ENCODE data around the gene FBXO30.
A peak's percentile ranks its signal among the peaks of the same experiment; 100 is the strongest.

Gene FBXO30

DNA sequence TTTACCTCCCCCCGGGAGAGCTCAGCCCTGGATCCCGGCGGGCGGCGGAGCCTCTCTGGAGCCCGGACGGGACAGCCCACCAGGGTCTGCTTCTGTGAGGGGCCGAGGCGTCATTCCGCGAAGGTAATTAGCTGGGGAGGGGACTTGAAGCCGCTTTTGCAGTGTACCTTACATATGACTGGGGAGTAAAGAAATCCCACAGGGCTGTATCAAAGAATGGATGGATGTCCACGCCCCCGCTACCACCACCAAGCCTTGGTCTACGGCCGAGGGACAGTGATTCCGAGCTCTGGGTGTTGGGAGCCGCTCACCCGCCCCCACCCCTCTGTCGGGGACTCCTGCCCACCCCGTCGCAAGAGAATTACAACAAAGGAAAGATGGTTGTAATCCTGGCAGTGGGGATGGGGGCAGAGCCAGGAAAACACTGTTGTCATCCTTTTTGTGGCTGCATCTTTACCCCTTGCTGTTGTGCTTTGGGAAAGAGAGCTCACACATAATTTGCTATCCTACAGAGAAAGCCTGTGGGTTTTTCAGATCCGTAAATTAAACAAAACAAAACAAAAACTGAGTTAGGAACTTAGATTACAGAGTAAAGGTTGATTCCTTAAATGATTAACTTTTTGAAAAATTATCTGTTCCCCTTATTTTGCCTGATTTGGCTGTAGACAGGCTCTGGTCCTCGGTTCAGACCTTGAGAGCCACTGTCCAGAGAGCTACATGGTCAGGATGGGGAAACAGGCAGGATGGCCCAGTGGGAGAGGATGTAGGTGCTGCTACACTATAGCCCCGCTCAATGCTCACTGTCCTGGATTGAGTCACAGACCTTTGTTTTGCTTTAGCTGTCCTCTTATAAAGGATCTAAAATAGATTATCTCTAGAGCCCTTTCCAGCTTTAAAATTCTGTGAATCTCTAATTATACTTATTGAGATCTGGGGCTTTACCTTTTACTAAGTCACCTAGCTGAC lies 997 bp upstream of the FBXO30 start (continued):
- TF ChIP-seq, protein P1, sequence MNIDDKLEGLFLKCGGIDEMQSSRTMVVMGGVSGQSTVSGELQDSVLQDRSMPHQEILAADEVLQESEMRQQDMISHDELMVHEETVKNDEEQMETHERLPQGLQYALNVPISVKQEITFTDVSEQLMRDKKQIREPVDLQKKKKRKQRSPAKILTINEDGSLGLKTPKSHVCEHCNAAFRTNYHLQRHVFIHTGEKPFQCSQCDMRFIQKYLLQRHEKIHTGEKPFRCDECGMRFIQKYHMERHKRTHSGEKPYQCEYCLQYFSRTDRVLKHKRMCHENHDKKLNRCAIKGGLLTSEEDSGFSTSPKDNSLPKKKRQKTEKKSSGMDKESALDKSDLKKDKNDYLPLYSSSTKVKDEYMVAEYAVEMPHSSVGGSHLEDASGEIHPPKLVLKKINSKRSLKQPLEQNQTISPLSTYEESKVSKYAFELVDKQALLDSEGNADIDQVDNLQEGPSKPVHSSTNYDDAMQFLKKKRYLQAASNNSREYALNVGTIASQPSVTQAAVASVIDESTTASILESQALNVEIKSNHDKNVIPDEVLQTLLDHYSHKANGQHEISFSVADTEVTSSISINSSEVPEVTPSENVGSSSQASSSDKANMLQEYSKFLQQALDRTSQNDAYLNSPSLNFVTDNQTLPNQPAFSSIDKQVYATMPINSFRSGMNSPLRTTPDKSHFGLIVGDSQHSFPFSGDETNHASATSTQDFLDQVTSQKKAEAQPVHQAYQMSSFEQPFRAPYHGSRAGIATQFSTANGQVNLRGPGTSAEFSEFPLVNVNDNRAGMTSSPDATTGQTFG (tag by site-specific recombination; IDR thresholded peaks at IDR 0.05; ENCODE audit: borderline replicate concordance) = no peak
- TF ChIP-seq ZNF324 (tag by site-specific recombination; IDR thresholded peaks at IDR 0.05) = 0 out of 2 replicates have a peak, but pooled peaks have one; percentile 2
- TF ChIP-seq ZNF248 (tag by site-specific recombination; IDR thresholded peaks at IDR 0.05) = no peak
- no peak for TF ChIP-seq ZNF514 (tag by site-specific recombination; IDR thresholded peaks at IDR 0.05)
- TF ChIP-seq ZNF280C (tag by site-specific recombination; IDR thresholded peaks at IDR 0.05) = no peak
- TF ChIP-seq, protein P2, sequence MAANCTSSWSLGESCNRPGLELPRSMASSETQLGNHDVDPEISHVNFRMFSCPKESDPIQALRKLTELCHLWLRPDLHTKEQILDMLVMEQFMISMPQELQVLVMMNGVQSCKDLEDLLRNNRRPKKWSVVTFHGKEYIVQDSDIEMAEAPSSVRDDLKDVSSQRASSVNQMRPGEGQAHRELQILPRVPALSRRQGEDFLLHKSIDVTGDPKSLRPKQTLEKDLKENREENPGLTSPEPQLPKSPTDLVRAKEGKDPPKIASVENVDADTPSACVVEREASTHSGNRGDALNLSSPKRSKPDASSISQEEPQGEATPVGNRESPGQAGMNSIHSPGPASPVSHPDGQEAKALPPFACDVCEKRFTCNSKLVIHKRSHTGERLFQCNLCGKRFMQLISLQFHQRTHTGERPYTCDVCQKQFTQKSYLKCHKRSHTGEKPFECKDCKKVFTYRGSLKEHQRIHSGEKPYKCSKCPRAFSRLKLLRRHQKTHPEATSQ (tag by site-specific recombination; IDR thresholded peaks at IDR 0.05) = no peak
- TF ChIP-seq, protein P3, sequence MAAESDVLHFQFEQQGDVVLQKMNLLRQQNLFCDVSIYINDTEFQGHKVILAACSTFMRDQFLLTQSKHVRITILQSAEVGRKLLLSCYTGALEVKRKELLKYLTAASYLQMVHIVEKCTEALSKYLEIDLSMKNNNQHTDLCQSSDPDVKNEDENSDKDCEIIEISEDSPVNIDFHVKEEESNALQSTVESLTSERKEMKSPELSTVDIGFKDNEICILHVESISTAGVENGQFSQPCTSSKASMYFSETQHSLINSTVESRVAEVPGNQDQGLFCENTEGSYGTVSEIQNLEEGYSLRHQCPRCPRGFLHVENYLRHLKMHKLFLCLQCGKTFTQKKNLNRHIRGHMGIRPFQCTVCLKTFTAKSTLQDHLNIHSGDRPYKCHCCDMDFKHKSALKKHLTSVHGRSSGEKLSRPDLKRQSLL (tag by site-specific recombination; IDR thresholded peaks at IDR 0.05) = no peak
- no peak for TF ChIP-seq ZNF747 (tag by site-specific recombination; IDR thresholded peaks at IDR 0.05)
- TF ChIP-seq, protein P4, sequence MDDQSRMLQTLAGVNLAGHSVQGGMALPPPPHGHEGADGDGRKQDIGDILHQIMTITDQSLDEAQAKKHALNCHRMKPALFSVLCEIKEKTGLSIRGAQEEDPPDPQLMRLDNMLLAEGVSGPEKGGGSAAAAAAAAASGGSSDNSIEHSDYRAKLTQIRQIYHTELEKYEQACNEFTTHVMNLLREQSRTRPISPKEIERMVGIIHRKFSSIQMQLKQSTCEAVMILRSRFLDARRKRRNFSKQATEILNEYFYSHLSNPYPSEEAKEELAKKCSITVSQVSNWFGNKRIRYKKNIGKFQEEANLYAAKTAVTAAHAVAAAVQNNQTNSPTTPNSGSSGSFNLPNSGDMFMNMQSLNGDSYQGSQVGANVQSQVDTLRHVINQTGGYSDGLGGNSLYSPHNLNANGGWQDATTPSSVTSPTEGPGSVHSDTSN (CRISPR knock-in tag; IDR thresholded peaks at IDR 0.05) = no peak
- no peak for TF ChIP-seq FEZF1 (tag by site-specific recombination; IDR thresholded peaks at IDR 0.05)
- TF ChIP-seq WT1 (tag by site-specific recombination; IDR thresholded peaks at IDR 0.05) = no peak
- 0 out of 2 replicates have a peak, but pooled peaks have one; percentile 3 for TF ChIP-seq ZXDB (tag by site-specific recombination; IDR thresholded peaks at IDR 0.05)
- no peak for TF ChIP-seq ZFP3 (tag by site-specific recombination; IDR thresholded peaks at IDR 0.05; ENCODE audit: low read depth)
- no peak for TF ChIP-seq ZNF146 (tag by site-specific recombination; IDR thresholded peaks at IDR 0.05)
- peak; percentile 9; the same call in 1 of the 2 replicates for TF ChIP-seq SP3 (tag by site-specific recombination; IDR thresholded peaks at IDR 0.05)
- no peak for TF ChIP-seq RBAK (tag by site-specific recombination; IDR thresholded peaks at IDR 0.05)
- TF ChIP-seq HOXA7 (CRISPR knock-in tag; IDR thresholded peaks at IDR 0.05; ENCODE audit: borderline replicate concordance) = no peak
- peak; percentile 11; the same call in 1 of the 2 replicates for TF ChIP-seq ZBTB20 (tag by site-specific recombination; IDR thresholded peaks at IDR 0.05)

Data from HEK293 (cell line).